Astrocyte of the cerebellum (primary cell): ENCODE results near the gene CEP41.
"Not testable (repeated sequence)": the region's sequence is repeated elsewhere in the genome, so short reads cannot be mapped to it uniquely, and the experiment has no call there.

Experiments used
- DNase-seq: peaks from one replicate; pipeline ENCODE4 v3.0.0-alpha.2; 2011; ENCODE audit warnings: low read depth
- H3K4me3 ChIP-seq: 2 replicates; pipeline ENCODE4 v1.5.1; 2011; ENCODE audit warnings: mild to moderate bottlenecking, low read depth, low read length, moderate library complexity
- in situ Hi-C: cut with HindIII; loops from 2 replicates; pipeline ENCODE4 v1.10.0; 2017; ENCODE audit warnings: low sequenced_read_pairs
- TF ChIP-seq, protein P1 (sequence below): IDR thresholded peaks from 2 replicates; pipeline ENCODE4 v1.5.1; 2012; ENCODE audit warnings: low read length, low read depth, moderate library complexity, mild to moderate bottlenecking; ENCODE audit errors: missing control alignments

The CEP41 gene

DNA sequence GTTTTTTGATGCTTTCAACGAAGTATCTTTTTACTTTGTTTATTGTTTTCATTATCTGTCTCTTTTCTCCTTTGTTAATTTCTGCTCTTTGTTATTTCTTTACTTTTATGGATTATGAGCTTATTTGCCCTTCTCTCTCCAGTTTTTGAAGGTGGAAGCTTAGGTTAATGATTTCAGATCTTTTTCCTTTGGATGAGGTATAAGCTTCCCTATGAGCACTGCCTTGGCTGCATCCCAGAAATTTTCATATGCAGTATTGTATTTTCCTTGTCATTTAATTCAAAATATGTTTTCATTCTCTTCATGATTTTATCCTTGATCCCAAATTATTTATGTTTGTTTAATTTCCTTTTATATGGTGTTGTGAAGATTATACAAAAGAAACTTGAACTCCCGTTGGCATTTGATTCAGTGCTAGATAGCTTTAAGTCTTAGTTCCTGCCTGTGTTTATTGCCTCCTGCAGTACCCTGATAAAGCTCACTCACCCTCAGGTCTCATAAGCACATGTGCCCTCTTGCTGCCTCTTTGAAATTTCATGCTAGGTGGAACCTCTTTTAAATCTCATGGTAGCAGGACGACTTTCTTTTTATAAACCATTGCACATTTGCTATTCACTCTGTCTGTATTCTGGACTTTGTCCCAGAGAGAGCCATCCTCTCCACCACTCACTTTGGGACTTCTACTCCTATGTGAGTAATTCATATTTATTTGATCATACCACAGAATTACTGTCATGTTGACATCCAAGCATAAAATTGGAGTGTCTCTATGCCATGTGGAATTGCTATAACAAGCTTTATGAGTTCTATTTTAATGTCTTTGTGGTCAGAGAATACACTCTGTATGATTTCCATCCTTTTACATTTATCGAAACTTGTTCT, 23.0 kb upstream of the CEP41 start:
- TF ChIP-seq, protein P1, sequence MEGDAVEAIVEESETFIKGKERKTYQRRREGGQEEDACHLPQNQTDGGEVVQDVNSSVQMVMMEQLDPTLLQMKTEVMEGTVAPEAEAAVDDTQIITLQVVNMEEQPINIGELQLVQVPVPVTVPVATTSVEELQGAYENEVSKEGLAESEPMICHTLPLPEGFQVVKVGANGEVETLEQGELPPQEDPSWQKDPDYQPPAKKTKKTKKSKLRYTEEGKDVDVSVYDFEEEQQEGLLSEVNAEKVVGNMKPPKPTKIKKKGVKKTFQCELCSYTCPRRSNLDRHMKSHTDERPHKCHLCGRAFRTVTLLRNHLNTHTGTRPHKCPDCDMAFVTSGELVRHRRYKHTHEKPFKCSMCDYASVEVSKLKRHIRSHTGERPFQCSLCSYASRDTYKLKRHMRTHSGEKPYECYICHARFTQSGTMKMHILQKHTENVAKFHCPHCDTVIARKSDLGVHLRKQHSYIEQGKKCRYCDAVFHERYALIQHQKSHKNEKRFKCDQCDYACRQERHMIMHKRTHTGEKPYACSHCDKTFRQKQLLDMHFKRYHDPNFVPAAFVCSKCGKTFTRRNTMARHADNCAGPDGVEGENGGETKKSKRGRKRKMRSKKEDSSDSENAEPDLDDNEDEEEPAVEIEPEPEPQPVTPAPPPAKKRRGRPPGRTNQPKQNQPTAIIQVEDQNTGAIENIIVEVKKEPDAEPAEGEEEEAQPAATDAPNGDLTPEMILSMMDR: no peak
- no peak overlapping the region for H3K4me3 ChIP-seq
- no peak for DNase-seq
- in situ Hi-C loops: no loop called here

DNA sequence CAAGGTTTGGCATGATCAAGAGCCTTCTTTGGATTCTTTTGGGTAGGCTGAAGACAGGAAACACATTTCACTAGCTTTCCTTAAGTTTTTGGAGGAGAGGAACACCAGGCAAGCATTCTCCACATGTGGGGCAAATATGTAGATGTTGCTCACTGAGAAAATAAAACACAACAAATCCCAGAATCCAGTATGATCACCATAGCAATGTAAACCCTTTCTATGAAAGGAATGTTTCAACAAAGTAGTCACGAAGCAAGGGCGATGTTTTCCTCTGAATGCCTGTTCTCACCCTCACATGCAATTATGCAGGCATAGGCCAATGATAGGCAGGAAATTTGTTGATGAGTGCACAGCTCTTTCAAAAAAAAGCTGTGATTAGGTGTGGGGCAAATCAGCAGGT, 20.5 kb upstream of the CEP41 start:
- TF ChIP-seq, protein P1: no peak
- H3K4me3 ChIP-seq: no peak overlapping the region
- in situ Hi-C loops: no loop called here
- DNase-seq: no peak

DNA sequence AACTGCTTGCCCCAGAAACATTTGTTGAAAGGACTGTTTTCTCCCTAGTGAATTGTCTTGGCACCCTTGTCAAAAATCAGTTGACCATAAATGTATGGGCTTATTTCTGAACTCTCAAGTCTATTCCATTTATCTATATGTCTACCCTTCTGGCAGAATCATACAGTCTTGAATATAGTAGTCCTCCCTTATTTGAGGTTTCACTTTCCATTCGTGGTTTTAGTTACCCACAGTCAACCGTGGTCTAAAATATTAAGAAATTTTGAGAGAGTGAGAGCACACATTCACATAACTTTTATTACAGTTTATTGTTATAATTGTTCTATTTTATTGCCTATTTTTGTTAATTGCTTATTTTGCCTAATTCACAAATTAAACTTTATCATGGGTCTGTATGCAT, 17.4 kb upstream of the CEP41 start:
- DNase-seq: no peak
- TF ChIP-seq, protein P1: no peak
- in situ Hi-C loops: no loop called here
- no peak overlapping the region for H3K4me3 ChIP-seq

DNA sequence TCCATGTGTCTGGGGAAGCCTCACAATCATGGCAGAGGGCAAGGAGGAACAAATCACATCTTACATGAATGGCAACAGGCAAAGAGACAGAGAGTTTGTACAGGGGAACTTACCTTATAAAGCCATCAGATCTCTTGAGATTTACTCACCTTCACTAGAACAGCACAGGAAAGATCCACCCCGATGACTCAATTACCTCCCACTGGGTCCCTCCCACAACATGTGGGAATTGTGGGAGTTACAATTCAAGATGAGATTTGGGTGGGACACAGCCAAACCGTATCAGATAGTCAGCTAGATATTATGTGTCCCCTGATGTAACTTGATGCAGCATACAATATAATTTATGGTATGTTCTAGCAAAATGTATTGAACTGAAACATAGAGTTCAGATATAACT, 14.1 kb upstream of the CEP41 start:
- no peak for DNase-seq
- no peak overlapping the region for H3K4me3 ChIP-seq
- TF ChIP-seq, protein P1: no peak
- in situ Hi-C loops: no loop called here

DNA sequence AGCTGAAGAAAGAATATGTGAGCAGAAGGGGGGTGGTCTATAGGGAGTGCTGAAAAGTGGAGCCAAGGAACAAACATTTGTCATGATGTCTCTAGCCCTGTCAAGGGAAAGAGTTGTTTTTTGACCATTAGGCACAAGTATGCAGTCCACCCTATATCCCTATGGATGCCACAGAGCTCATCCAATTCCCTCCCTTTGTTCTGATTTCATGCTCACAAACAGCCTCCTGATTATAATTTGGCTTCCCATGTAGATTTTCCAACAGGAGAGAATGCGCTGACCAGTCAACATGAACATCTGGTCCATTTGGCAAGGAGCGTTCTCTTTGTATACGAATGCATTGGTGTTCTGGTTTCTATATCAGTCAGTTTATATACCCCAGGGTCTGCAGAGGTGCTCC, 12.1 kb upstream of the CEP41 start:
- no peak overlapping the region for H3K4me3 ChIP-seq
- DNase-seq: no peak
- in situ Hi-C loops: no loop called here
- TF ChIP-seq, protein P1: no peak

DNA sequence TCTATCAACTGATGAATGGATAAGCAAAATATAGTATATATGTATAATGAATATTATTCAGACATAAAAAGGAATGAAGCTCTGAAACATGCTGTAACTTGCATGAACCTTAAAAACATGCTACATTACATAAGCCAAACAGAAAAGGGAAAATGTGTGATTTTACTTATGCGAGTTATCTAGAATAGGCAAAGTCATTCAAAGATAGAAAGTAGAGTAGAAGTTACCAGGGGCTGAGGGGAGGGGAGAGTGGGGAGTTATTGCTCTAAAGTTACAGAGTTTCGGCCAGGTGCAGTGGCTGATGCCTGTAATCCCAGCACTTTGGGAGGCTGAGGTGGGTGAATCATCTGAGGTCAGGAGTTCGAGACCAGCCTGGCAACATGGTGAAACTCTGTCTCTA, 10.5 kb upstream of the CEP41 start:
- H3K4me3 ChIP-seq, in situ Hi-C loops, DNase-seq: not testable (repeated sequence)

DNA sequence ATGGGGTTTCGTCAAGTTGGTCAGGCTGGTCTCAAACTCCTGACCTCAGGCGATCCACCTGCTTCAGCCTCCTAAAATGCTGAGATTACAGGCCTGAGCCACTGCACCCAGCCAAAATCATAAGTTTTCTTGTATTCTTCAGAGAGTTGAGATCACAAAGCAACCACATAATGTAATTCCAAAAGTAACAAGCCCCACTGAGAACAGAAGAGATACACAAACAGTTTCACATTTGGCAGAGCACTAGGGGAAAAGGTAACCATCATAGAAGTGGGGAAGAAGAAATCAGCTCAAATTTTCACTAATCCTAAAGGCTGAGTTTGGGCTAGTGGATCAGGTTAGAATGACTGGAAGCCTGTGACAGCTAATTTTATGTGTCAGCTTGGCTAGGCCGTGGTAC, 5.4 kb upstream of the CEP41 start:
- no peak overlapping the region for H3K4me3 ChIP-seq
- DNase-seq: no peak
- in situ Hi-C loops: no loop called here
- TF ChIP-seq, protein P1: no peak
